ENCODE data around the gene STK38.
"Not testable (repeated sequence)": the region's sequence is repeated elsewhere in the genome, so short reads cannot be mapped to it uniquely, and the experiment has no call there.

Gene STK38

GRCh38 chr6:36576578-36576977, 29.3 kb upstream of the STK38 start:
- no peak for TF ChIP-seq CTCF (IDR thresholded peaks at IDR 0.05; ENCODE audit: low read length, missing control alignments)
- no peak overlapping the region for H3K4me3 ChIP-seq (replicated peaks; ENCODE audit: low read depth, low read length)
- DNase-seq (ENCODE audit: low read depth) = no peak

GRCh38 chr6:36574679-36575078, 27.4 kb upstream of the STK38 start:
- H3K4me3 ChIP-seq (replicated peaks; ENCODE audit: low read depth, low read length) = no peak overlapping the region
- DNase-seq (ENCODE audit: low read depth) = no peak
- no peak for TF ChIP-seq CTCF (IDR thresholded peaks at IDR 0.05; ENCODE audit: low read length, missing control alignments)

- DNase-seq (ENCODE audit: low read depth) = peak; percentile 35
- H3K4me3 ChIP-seq (replicated peaks; ENCODE audit: low read depth, low read length) = not testable (repeated sequence)
Measured at GRCh38 chr6:36572353-36573311, 25.4 kb upstream of the STK38 start.

- H3K4me3 ChIP-seq (replicated peaks; ENCODE audit: low read depth, low read length) = no peak overlapping the region
- DNase-seq (ENCODE audit: low read depth) = no peak
- TF ChIP-seq CTCF (IDR thresholded peaks at IDR 0.05; ENCODE audit: low read length, missing control alignments) = no peak
Measured at GRCh38 chr6:36571122-36572043, 24.1 kb upstream of the STK38 start.

GRCh38 chr6:36570264-36570663, 23.0 kb upstream of the STK38 start:
- no peak overlapping the region for H3K4me3 ChIP-seq (replicated peaks; ENCODE audit: low read depth, low read length)
- TF ChIP-seq CTCF (IDR thresholded peaks at IDR 0.05; ENCODE audit: low read length, missing control alignments) = no peak
- DNase-seq (ENCODE audit: low read depth) = no peak

- DNase-seq (ENCODE audit: low read depth) = no peak
- H3K4me3 ChIP-seq (replicated peaks; ENCODE audit: low read depth, low read length) = no peak overlapping the region
- TF ChIP-seq CTCF (IDR thresholded peaks at IDR 0.05; ENCODE audit: low read length, missing control alignments) = no peak
Measured at GRCh38 chr6:36566418-36566905, 19.2 kb upstream of the STK38 start.

GRCh38 chr6:36563928-36564284, 16.6 kb upstream of the STK38 start:
- DNase-seq (ENCODE audit: low read depth) = no peak
- no peak overlapping the region for H3K4me3 ChIP-seq (replicated peaks; ENCODE audit: low read depth, low read length)
- no peak for TF ChIP-seq CTCF (IDR thresholded peaks at IDR 0.05; ENCODE audit: low read length, missing control alignments)
